ENCODE data around the gene MIA3. TPM values are rescaled to one million over a fixed set of nuclear protein-coding genes. Genes with fewer than 3 reads are reported as not detected.

MIA3 gene
- total and polyA plus RNA-seq, 4 donors = 20.7 to 69.3 (median 41.6) TPM

DNA sequence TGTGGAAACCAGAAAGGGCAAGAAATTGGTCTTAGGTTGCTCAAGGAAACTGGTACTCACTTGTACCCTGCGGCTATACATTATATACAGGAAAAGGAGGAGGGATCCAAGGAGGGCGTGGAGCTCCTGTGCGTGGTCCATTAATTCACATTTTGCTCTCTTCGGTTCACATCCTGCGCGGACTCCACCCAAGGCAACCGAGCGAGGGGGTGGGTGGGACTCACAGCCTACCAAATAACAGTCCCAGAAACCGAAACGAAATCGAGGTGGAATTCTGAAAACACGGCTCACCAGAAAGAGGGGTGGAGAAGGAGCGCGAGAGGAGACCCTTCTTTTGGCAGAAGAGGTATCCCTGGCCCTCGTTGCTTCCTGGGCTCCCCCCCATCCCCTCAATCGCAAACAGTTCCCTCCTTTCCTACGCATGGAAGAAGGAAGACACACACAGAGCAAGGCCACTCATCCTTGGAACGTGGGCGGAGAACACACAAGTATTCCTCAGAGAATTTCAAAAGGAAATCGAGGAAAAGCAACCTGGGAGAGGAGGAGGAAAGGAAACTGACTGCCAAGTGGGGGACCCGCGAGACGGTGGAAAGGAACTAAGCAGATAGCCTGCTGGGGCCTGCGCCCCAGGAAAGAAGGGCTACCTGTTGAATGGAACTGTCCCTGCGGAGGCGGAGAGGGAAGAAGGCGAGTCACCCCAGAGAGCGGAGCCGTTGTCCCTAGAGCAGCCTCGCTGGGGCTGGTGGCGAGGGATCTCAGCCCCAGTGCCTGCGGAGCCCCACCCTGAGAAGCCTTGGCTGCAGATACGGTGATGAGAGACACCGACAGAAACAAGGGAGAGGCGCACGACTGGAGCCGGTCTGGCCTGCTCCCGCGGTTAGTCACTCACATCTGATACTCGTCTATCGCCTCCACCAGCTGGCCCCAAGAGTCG lies 93.7 kb downstream of the MIA3 start:
- Histone ChIP-seq H3K4me3 (peak overlapping the region; percentile 85), H3K4me1 (ENCODE audit: control insufficient read depth in 5 of 5, insufficient read depth in 5 of 5, low read length in 5 of 5) (peaks cover 0 to 21% (median 7%) of the 10 kb centered on the region in 5 donors), H3K27ac (ENCODE audit: low read depth in 1 of 2, low read length in 1 of 2) (peak overlapping the region; percentile 94), H3K27me3 (ENCODE audit: control insufficient read depth in 3 of 3, insufficient read depth in 3 of 3, low read length in 2 of 3) (no peaks in the 10 kb centered on the region), H3K36me3 (ENCODE audit: control insufficient read depth in 4 of 4, insufficient read depth in 4 of 4, low read length in 4 of 4) (peaks cover 0 to 9% (median 7%) of the 10 kb centered on the region in 4 donors), H3K9ac (ENCODE audit: insufficient read depth in 1 of 2, low read length in 2 of 2) (peak overlapping the region; percentile 65 to 71), H3K9me3 (ENCODE audit: control insufficient read depth in 4 of 4, insufficient read depth in 3 of 4, low read length in 3 of 4) (no peaks in the 10 kb centered on the region)
- 0% methylated on average over 42 of the region's 42 CpGs for WGBS, 2 donors
- TF ChIP-seq, protein P1, sequence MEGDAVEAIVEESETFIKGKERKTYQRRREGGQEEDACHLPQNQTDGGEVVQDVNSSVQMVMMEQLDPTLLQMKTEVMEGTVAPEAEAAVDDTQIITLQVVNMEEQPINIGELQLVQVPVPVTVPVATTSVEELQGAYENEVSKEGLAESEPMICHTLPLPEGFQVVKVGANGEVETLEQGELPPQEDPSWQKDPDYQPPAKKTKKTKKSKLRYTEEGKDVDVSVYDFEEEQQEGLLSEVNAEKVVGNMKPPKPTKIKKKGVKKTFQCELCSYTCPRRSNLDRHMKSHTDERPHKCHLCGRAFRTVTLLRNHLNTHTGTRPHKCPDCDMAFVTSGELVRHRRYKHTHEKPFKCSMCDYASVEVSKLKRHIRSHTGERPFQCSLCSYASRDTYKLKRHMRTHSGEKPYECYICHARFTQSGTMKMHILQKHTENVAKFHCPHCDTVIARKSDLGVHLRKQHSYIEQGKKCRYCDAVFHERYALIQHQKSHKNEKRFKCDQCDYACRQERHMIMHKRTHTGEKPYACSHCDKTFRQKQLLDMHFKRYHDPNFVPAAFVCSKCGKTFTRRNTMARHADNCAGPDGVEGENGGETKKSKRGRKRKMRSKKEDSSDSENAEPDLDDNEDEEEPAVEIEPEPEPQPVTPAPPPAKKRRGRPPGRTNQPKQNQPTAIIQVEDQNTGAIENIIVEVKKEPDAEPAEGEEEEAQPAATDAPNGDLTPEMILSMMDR (IDR thresholded peaks at IDR 0.05; ENCODE audit: control extremely low read depth, extremely low read depth) = no peak
- DNase-seq = peak; percentile 59 to 77 (median 71)
- peak; percentile 17 for ATAC-seq (ENCODE audit: insufficient read depth, low FRiP score)

DNA sequence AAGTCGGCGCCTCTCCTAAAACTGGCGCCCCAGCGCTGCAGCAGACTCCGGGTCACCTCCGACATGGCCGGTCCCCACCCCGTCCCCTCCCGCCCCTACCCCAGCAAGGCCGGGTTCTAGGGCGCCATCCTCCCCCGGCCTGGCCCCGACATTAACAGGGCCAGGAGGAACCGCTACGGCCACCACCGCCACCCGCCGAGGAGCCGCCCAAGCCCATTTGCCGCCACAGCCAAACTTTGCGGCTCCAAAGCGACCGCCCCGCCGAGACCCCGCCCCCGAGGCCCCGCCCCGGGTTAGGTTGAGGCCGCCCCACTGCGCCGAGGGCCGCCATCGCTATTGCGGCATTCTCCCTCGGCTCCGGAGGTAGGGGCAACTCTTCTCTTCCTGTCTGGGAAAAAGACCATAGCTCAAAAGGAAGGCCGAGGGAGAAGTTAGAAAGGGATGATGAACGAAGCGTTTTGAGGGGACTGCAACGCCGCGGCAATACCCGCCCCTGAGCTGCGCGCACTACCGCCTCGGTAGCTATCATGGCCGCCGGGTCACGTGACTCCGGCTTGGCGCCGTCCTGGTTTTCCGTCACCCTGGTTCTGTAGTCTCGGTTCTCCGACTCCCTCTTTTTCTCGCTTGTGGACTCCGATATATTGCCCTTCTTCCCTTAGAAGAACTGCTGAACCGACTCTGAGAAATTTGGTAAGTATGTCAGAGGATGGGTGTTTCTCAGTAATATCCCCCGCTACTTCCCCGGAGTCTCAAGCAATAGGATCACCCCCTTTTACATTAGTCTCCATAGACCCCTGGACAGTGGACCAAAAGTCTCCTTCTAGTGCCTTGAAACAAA lies 94.6 kb downstream of the MIA3 start, which contains the start of the genes AIDA and BROX:
Gene AIDA, minus strand, starts transcription at position 239 of the 838 bp plus-strand sequence. Its CDS starts 174 bp downstream, at position 65.
Gene BROX, plus strand, starts transcription at position 312 of the 838 bp plus-strand sequence. CDS start 3,136 bp downstream, outside the sequence.
- H3K9ac ChIP-seq (ENCODE audit: insufficient read depth in 1 of 2, low read length in 2 of 2) = peak within 1 kb of the TSS; percentile 65 to 91
- ATAC-seq (ENCODE audit: insufficient read depth, low FRiP score) = peak; percentile 89
- TF ChIP-seq, protein P1 (IDR thresholded peaks at IDR 0.05; ENCODE audit: control extremely low read depth, extremely low read depth) = no peak
- peak within 1 kb of the TSS; percentile 85 for H3K4me3 ChIP-seq
- H3K36me3 ChIP-seq (ENCODE audit: control insufficient read depth in 4 of 4, insufficient read depth in 4 of 4, low read length in 4 of 4) = peaks cover 0 to 14% (median 8%) of the 10 kb centered on the region in 4 donors
- DNase-seq = peak; percentile 94 to 95 (median 95)
- peaks cover 0 to 21% (median 7%) of the 10 kb centered on the region in 5 donors for H3K4me1 ChIP-seq (ENCODE audit: control insufficient read depth in 5 of 5, insufficient read depth in 5 of 5, low read length in 5 of 5)
- peak within 1 kb of the TSS; percentile 95 to 99 for H3K27ac ChIP-seq (ENCODE audit: low read depth in 1 of 2, low read length in 1 of 2)
- WGBS, 2 donors = 3 to 4% methylated on average over 49 to 56 of the region's 62 CpGs
- H3K9me3 ChIP-seq (ENCODE audit: control insufficient read depth in 4 of 4, insufficient read depth in 3 of 4, low read length in 3 of 4) = no peaks in the 10 kb centered on the region
- H3K27me3 ChIP-seq (ENCODE audit: control insufficient read depth in 3 of 3, insufficient read depth in 3 of 3, low read length in 2 of 3) = no peaks in the 10 kb centered on the region

DNA sequence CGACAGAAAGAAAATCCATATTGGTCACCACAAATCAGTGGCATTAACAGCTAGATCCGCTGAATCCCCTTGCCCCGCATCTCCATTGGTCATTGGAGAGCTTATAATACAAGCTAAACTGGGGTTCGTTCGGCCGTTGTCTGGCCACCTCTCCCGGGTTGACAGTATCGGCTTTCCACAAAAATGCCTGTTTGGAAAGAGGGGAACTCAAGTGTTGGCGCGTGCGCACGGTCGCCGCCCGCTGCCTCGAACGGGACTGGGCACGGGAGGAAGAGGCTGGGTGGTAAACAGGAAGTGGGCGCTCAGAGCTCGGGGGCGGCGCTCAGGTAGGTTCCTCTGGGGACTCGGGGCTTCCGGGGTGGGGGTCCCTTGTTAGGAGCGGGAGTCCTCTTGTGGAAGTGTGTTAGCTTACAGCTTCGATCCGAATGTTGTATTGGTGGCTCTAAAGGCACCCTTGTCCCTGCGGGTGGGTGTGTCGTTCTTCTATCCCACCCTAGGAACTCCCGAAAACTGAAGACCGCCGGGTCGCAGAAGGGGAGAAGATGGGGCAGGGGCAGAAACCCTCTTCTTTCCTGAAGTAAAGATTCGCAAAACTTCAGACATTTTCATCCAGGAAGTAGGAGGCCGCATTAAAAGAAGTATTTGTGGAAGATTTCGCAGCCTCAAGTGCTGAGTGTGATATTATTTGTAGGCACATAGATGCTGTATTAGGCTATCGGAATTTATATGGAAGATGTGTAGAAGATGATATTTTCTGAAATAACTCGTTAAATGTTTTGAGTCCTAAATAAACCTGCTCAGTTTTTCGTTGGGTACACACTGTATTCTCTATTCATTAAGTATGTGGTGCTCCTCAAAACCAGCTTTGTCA lies 95.4 kb downstream of the MIA3 start:
- WGBS, 2 donors = 1% methylated on average over 39 of the region's 39 CpGs
- peaks cover 0 to 14% (median 8%) of the 10 kb centered on the region in 4 donors for H3K36me3 ChIP-seq (ENCODE audit: control insufficient read depth in 4 of 4, insufficient read depth in 4 of 4, low read length in 4 of 4)
- no peaks in the 10 kb centered on the region for H3K27me3 ChIP-seq (ENCODE audit: control insufficient read depth in 3 of 3, insufficient read depth in 3 of 3, low read length in 2 of 3)
- TF ChIP-seq, protein P1 (IDR thresholded peaks at IDR 0.05; ENCODE audit: control extremely low read depth, extremely low read depth) = no peak
- no peaks in the 10 kb centered on the region for H3K9me3 ChIP-seq (ENCODE audit: control insufficient read depth in 4 of 4, insufficient read depth in 3 of 4, low read length in 3 of 4)
- peak; percentile 80 for ATAC-seq (ENCODE audit: insufficient read depth, low FRiP score)
- H3K27ac ChIP-seq (ENCODE audit: low read depth in 1 of 2, low read length in 1 of 2) = peak overlapping the region; percentile 95 to 99
- DNase-seq = peak; percentile 96 to 99 (median 98)
- H3K4me3 ChIP-seq = peak overlapping the region; percentile 72
- H3K9ac ChIP-seq (ENCODE audit: insufficient read depth in 1 of 2, low read length in 2 of 2) = peak overlapping the region; percentile 50 to 91
- peaks cover 0 to 21% (median 7%) of the 10 kb centered on the region in 5 donors for H3K4me1 ChIP-seq (ENCODE audit: control insufficient read depth in 5 of 5, insufficient read depth in 5 of 5, low read length in 5 of 5)
